Transverse colon (tissue), 4 donors: ENCODE results near the gene FGF8.

ENCODE experiments used
- EP300 ChIP-seq: sonication (generic); formaldehyde crosslinking; IDR thresholded peaks from one replicate; pipeline ENCODE4 v1.6.1; 2017; ENCODE audit warnings: antibody characterized with exemption, low read depth
- POLR2A ChIP-seq: fragments of 450-650 bp; IDR thresholded peaks from one replicate; pipeline ENCODE4 v1.6.1; 2016; ENCODE audit warnings: antibody characterized with exemption, mild to moderate bottlenecking, moderate library complexity
- POLR2AphosphoS5 ChIP-seq, 3 donors: sonication (generic); formaldehyde crosslinking; IDR thresholded peaks; one replicate each; pipeline ENCODE4 v1.6.1; 2016; ENCODE audit warnings: antibody characterized with exemption in 3 of 3
- TF ChIP-seq, protein P1 (sequence below), 5 experiments: fragments of 200-600 bp in 3 of 5; fragments of 450-650 bp in 2 of 5; sonication (generic) in 3 of 5; IDR thresholded peaks; 1 replicate in 2 of 5; 2 replicates in 3 of 5; pipeline ENCODE4 v1.5.1; 2016 to 2017; ENCODE audit warnings: antibody characterized with exemption in 5 of 5, inconsistent platforms in 3 of 5, mild to moderate bottlenecking in 2 of 5, moderate library complexity in 1 of 5

DNA sequence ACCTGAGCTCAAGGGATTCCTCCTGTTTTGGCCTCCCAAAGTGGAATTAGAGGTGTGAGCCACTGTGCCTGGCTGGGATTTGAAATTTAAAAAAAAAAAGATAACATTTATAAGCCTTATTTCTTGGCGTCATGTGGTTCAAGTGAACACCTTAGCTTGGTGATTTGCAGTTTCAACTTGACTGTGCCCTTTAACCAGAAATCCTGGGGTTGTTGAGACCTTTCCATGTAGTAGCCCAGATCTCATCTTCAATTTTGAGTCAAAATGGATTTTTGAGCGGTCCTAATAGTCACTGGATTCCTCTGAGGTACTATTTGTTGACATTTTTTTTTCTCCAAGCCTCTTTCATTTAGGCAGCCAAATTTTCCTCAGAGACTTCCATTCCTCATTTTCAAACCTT lies 51.5 kb downstream of the FGF8 start:
- TF ChIP-seq, protein P1, sequence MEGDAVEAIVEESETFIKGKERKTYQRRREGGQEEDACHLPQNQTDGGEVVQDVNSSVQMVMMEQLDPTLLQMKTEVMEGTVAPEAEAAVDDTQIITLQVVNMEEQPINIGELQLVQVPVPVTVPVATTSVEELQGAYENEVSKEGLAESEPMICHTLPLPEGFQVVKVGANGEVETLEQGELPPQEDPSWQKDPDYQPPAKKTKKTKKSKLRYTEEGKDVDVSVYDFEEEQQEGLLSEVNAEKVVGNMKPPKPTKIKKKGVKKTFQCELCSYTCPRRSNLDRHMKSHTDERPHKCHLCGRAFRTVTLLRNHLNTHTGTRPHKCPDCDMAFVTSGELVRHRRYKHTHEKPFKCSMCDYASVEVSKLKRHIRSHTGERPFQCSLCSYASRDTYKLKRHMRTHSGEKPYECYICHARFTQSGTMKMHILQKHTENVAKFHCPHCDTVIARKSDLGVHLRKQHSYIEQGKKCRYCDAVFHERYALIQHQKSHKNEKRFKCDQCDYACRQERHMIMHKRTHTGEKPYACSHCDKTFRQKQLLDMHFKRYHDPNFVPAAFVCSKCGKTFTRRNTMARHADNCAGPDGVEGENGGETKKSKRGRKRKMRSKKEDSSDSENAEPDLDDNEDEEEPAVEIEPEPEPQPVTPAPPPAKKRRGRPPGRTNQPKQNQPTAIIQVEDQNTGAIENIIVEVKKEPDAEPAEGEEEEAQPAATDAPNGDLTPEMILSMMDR (IDR thresholded peaks at IDR 0.05), result no peak
- TF ChIP-seq EP300 (no peak), POLR2AphosphoS5 (IDR thresholded peaks at IDR 0.05) (no peak), POLR2A (no peak)
